ENCODE measurements around the gene KRT1. TPM values are rescaled to one million over a fixed set of nuclear protein-coding genes. Genes with fewer than 3 reads are reported as not detected.

Gene KRT1
- polyA plus RNA-seq: 0.51 TPM
- long read RNA-seq, donor 1: 0 reads
- long read RNA-seq, donor 2: 0 reads
- long read RNA-seq, donor 3: 0 reads
- long read RNA-seq, donor 4: 0 reads
- long read RNA-seq, donor 5: 0 reads
- long read RNA-seq, donor 6: 0 reads
- long read RNA-seq, donor 7: 0 reads
- long read RNA-seq, donor 8: 0 reads
- long read RNA-seq, donor 9: 0 reads
- long read RNA-seq, donor 10: 0 reads
- long read RNA-seq, donor 11: 0 reads

- Histone ChIP-seq H3K27ac (ENCODE audit: low read length) (no peak within 1 kb of the TSS), H3K4me1 (ENCODE audit: control insufficient read depth, insufficient read depth, low read length) (no peaks in the 10 kb centered on the region), H3K36me3 (ENCODE audit: control insufficient read depth, insufficient read depth, low read length) (no peaks in the 10 kb centered on the region), H3K4me3 (ENCODE audit: low read length) (no peak within 1 kb of the TSS), H3K27me3 (ENCODE audit: control insufficient read depth, insufficient read depth, low read length) (peaks cover 19% of the 10 kb centered on the region), H3K9me3 (ENCODE audit: control insufficient read depth, low read depth, low read length) (no peaks in the 10 kb centered on the region)
- WGBS (ENCODE audit: insufficient coverage, low lambda C conversion rate): no CpG with 5 or more reads among the region's 3 CpGs
- no peak for DNase-seq
Observed at GRCh38 chr12:52680363-52680762, at the start of gene KRT1. TSS of gene KRT1 (minus strand) at chr12:52680407. CDS start at chr12:52680348, 59 bp downstream.

- H3K36me3 ChIP-seq (ENCODE audit: control insufficient read depth, insufficient read depth, low read length): no peaks in the 10 kb centered on the region
- WGBS (ENCODE audit: insufficient coverage, low lambda C conversion rate): 92% methylated on average over 3 of the region's 10 CpGs
- H3K4me1 ChIP-seq (ENCODE audit: control insufficient read depth, insufficient read depth, low read length): no peaks in the 10 kb centered on the region
- no peak for DNase-seq
- H3K27ac ChIP-seq (ENCODE audit: low read length): no peak overlapping the region
- peaks cover 11% of the 10 kb centered on the region for H3K27me3 ChIP-seq (ENCODE audit: control insufficient read depth, insufficient read depth, low read length)
- no peaks in the 10 kb centered on the region for H3K9me3 ChIP-seq (ENCODE audit: control insufficient read depth, low read depth, low read length)
- no peak overlapping the region for H3K4me3 ChIP-seq (ENCODE audit: low read length)
Observed at GRCh38 chr12:52729147-52729546, 48.9 kb upstream of the KRT1 start.

DNA sequence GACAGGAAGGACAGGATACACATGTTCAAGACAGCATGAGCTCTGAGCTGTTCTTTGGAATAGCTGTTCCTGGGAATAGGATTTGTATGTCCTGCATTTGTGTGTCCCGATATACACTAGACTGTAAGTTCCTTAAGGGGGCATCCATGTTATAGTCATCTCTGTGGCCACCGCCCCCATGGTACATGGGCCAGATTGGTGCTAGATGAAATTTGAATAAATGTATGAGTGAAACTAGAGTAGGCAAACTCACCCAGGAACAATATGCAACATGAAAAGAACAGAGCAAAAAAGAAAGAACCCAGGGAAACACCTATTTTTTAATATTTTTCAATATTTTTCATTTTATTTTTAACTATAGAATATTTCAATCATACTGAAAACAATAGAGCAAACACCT, 48.2 kb upstream of the KRT1 start:
- no peak overlapping the region for H3K4me3 ChIP-seq (ENCODE audit: low read length)
- DNase-seq: no peak
- H3K27me3 ChIP-seq (ENCODE audit: control insufficient read depth, insufficient read depth, low read length): peaks cover 11% of the 10 kb centered on the region
- no peak overlapping the region for H3K27ac ChIP-seq (ENCODE audit: low read length)
- no peaks in the 10 kb centered on the region for H3K36me3 ChIP-seq (ENCODE audit: control insufficient read depth, insufficient read depth, low read length)
- H3K9me3 ChIP-seq (ENCODE audit: control insufficient read depth, low read depth, low read length): no peaks in the 10 kb centered on the region
- no CpG with 5 or more reads among the region's 2 CpGs for WGBS (ENCODE audit: insufficient coverage, low lambda C conversion rate)
- H3K4me1 ChIP-seq (ENCODE audit: control insufficient read depth, insufficient read depth, low read length): no peaks in the 10 kb centered on the region

DNA sequence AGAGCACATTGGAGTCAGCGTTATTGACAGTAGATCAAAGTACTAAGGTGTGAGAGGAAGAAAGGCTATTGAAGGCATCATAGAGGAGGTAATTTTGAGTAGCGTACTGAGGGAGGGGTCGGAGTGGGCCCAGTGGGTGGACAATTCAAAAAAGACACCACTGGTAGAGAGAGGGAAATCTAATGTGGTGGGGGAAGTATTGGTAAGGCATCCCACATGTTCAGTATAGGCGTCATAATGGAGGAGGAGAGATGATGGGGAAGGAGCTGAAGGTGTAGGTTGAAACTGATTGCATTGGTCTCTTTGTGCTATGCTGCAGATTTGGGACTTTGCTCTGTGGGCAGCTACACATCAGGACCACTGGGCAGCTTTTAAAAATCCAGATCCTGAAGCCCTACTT, 46.8 kb upstream of the KRT1 start:
- DNase-seq: no peak
- H3K36me3 ChIP-seq (ENCODE audit: control insufficient read depth, insufficient read depth, low read length): no peaks in the 10 kb centered on the region
- H3K27ac ChIP-seq (ENCODE audit: low read length): no peak overlapping the region
- H3K4me1 ChIP-seq (ENCODE audit: control insufficient read depth, insufficient read depth, low read length): no peaks in the 10 kb centered on the region
- no peak overlapping the region for H3K4me3 ChIP-seq (ENCODE audit: low read length)
- H3K9me3 ChIP-seq (ENCODE audit: control insufficient read depth, low read depth, low read length): no peaks in the 10 kb centered on the region
- 80% methylated on average over 1 of the region's 4 CpGs for WGBS (ENCODE audit: insufficient coverage, low lambda C conversion rate)
- H3K27me3 ChIP-seq (ENCODE audit: control insufficient read depth, insufficient read depth, low read length): peaks cover 14% of the 10 kb centered on the region

DNA sequence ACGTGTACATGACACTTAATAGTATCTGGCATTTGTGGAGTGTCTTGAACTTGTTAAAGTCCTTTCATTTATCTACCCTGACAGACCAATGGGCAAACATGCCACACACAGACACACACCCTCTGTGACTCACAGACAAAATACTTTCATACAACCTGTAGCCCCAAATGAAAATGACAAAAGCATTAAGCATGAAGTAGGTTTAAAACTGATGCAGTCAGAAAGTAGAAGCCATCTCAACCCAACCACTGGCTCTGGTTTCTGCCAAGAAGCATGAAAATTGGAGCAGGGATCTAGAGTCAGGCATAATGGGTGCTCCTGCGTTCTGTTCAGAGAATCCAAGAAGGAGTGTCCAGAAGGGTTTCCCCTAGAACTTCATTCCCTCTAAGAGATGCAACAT, 46.2 kb upstream of the KRT1 start:
- H3K36me3 ChIP-seq (ENCODE audit: control insufficient read depth, insufficient read depth, low read length): no peaks in the 10 kb centered on the region
- H3K27ac ChIP-seq (ENCODE audit: low read length): no peak overlapping the region
- H3K4me1 ChIP-seq (ENCODE audit: control insufficient read depth, insufficient read depth, low read length): no peaks in the 10 kb centered on the region
- H3K27me3 ChIP-seq (ENCODE audit: control insufficient read depth, insufficient read depth, low read length): peaks cover 16% of the 10 kb centered on the region
- H3K4me3 ChIP-seq (ENCODE audit: low read length): no peak overlapping the region
- no peak for DNase-seq
- no peaks in the 10 kb centered on the region for H3K9me3 ChIP-seq (ENCODE audit: control insufficient read depth, low read depth, low read length)
- WGBS (ENCODE audit: insufficient coverage, low lambda C conversion rate): no CpG with 5 or more reads among the region's 2 CpGs

DNA sequence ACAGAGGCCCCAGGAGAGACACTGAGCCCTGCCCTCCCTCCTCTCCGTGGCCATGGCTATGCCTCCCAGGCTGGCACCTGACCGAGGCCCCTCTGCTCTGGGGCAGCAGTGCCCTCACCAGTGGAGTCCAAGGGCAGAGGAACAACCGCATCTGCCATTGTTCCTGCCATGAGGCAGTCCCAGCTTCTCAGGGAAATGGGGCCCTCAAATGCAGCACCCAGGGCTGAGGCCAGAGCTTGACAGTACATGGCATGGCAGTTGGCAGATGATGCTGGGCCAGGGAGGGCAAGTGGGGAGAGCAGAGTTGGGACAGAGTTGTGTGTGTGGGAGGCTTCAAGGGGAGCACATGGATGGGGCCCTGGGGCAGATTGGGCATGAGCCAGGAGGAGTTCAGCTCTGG, 44.2 kb upstream of the KRT1 start:
- H3K9me3 ChIP-seq (ENCODE audit: control insufficient read depth, low read depth, low read length): no peaks in the 10 kb centered on the region
- no peak for DNase-seq
- H3K27ac ChIP-seq (ENCODE audit: low read length): no peak overlapping the region
- no peaks in the 10 kb centered on the region for H3K36me3 ChIP-seq (ENCODE audit: control insufficient read depth, insufficient read depth, low read length)
- H3K4me1 ChIP-seq (ENCODE audit: control insufficient read depth, insufficient read depth, low read length): no peaks in the 10 kb centered on the region
- no CpG with 5 or more reads among the region's 3 CpGs for WGBS (ENCODE audit: insufficient coverage, low lambda C conversion rate)
- H3K4me3 ChIP-seq (ENCODE audit: low read length): no peak overlapping the region
- peaks cover 14% of the 10 kb centered on the region for H3K27me3 ChIP-seq (ENCODE audit: control insufficient read depth, insufficient read depth, low read length)

DNA sequence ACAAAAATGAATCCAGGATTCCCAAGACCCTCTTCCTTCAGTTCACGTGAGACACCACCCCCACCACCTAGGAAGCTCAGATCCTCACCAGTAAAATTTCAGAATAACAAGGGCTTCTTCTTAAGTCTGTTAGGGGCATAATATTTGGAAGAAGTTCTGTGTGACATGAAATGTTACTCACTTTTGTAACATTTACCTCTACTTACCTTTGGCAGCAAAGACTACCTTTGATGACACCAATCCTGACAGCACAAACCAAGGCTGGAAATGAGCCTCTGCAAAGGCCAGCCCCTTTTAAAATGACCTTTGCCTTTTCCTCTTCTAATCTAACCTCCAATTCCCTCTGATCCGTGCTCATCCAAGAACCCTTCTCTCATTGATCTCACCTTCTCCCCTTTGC, 42.5 kb upstream of the KRT1 start:
- Histone ChIP-seq H3K4me1 (ENCODE audit: control insufficient read depth, insufficient read depth, low read length) (no peaks in the 10 kb centered on the region), H3K27me3 (ENCODE audit: control insufficient read depth, insufficient read depth, low read length) (peaks cover 16% of the 10 kb centered on the region), H3K27ac (ENCODE audit: low read length) (no peak overlapping the region), H3K4me3 (ENCODE audit: low read length) (no peak overlapping the region), H3K9me3 (ENCODE audit: control insufficient read depth, low read depth, low read length) (no peaks in the 10 kb centered on the region), H3K36me3 (ENCODE audit: control insufficient read depth, insufficient read depth, low read length) (no peaks in the 10 kb centered on the region)
- WGBS (ENCODE audit: insufficient coverage, low lambda C conversion rate): 20% methylated on average over 1 of the region's 2 CpGs
- no peak for DNase-seq

GRCh38 chr12:52721838-52722470, 41.7 kb upstream of the KRT1 start:
- 67% methylated on average over 1 of the region's 3 CpGs for WGBS (ENCODE audit: insufficient coverage, low lambda C conversion rate)
- Histone ChIP-seq H3K4me3 (ENCODE audit: low read length) (no peak overlapping the region), H3K27me3 (ENCODE audit: control insufficient read depth, insufficient read depth, low read length) (peaks cover 13% of the 10 kb centered on the region), H3K36me3 (ENCODE audit: control insufficient read depth, insufficient read depth, low read length) (no peaks in the 10 kb centered on the region), H3K4me1 (ENCODE audit: control insufficient read depth, insufficient read depth, low read length) (no peaks in the 10 kb centered on the region), H3K9me3 (ENCODE audit: control insufficient read depth, low read depth, low read length) (no peaks in the 10 kb centered on the region), H3K27ac (ENCODE audit: low read length) (no peak overlapping the region)
- no peak for DNase-seq

DNA sequence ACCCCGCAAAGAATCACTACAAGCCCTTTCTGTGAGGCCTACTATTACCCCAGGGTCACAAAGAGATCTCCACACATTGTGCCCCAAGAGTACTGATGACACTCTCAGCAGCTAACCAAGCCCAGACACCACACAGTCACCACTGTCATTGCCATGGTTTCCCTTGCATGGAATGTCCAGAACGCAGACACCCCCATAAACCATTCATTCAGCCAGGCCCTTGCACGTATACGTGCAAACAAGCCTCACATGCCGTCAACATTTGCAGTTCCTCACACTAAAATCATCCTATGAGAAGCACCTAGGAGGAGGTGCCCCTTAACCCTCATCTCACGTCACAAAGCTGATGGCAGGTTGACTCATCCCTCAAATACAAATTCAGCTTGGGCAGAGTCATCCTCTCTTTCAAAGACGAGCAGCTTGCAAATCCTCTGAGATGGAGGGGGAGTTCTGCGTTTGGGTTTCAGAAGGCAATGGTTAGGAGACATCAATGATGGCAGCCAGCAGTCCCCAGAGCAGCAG, 40.2 kb upstream of the KRT1 start:
- Histone ChIP-seq H3K9me3 (ENCODE audit: control insufficient read depth, low read depth, low read length) (no peaks in the 10 kb centered on the region), H3K4me1 (ENCODE audit: control insufficient read depth, insufficient read depth, low read length) (no peaks in the 10 kb centered on the region), H3K36me3 (ENCODE audit: control insufficient read depth, insufficient read depth, low read length) (no peaks in the 10 kb centered on the region), H3K27me3 (ENCODE audit: control insufficient read depth, insufficient read depth, low read length) (peaks cover 25% of the 10 kb centered on the region), H3K4me3 (ENCODE audit: low read length) (no peak overlapping the region), H3K27ac (ENCODE audit: low read length) (no peak overlapping the region)
- DNase-seq: no peak
- WGBS (ENCODE audit: insufficient coverage, low lambda C conversion rate): no CpG with 5 or more reads among the region's 8 CpGs

DNA sequence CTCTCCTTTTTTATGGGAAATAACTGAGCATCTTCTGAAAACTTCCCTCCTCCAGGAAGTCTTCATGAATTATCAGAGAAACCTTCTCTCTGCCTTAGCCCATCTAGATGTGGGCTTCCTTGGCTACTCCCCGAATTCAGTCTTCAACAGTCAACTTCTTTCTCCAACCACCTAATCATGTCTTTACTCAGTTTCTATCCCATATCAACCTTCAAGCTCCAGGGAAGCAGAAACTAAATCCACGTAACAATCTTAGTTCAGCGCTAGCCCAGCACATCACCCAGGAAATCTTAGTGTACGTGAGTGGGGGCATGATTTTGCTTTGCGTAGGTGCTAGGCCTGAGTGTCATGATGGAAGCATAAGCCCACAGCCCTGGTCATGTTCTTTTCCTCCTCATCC, 35.9 kb upstream of the KRT1 start:
- no peak overlapping the region for H3K27ac ChIP-seq (ENCODE audit: low read length)
- H3K4me1 ChIP-seq (ENCODE audit: control insufficient read depth, insufficient read depth, low read length): peaks cover 4% of the 10 kb centered on the region
- no peak overlapping the region for H3K4me3 ChIP-seq (ENCODE audit: low read length)
- DNase-seq: no peak
- no peaks in the 10 kb centered on the region for H3K36me3 ChIP-seq (ENCODE audit: control insufficient read depth, insufficient read depth, low read length)
- H3K27me3 ChIP-seq (ENCODE audit: control insufficient read depth, insufficient read depth, low read length): peaks cover 47% of the 10 kb centered on the region
- 100% methylated on average over 1 of the region's 5 CpGs for WGBS (ENCODE audit: insufficient coverage, low lambda C conversion rate)
- peaks cover 3% of the 10 kb centered on the region for H3K9me3 ChIP-seq (ENCODE audit: control insufficient read depth, low read depth, low read length)

DNA sequence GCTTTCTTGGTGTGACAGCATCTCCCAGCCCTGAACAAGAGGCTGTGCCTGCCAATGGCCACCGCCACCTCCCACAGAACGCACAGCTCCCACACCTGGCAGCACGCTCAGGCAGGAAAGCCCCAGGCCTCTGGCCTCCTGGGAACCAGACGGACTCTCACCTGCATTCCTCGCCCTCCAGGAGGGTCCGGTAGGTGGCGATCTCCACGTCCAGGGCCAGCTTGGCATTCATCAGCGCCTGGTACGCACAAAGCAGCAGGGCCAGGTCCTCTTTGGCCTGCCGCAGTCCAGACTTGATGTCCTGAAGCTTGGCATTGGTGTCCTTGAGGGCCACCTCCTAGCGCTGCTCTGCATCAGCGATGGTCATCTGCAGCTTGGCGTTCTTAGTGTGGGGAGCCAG, 35.2 kb upstream of the KRT1 start:
- Histone ChIP-seq H3K27ac (ENCODE audit: low read length) (no peak overlapping the region), H3K4me3 (ENCODE audit: low read length) (no peak overlapping the region), H3K9me3 (ENCODE audit: control insufficient read depth, low read depth, low read length) (peaks cover 3% of the 10 kb centered on the region), H3K4me1 (ENCODE audit: control insufficient read depth, insufficient read depth, low read length) (peaks cover 4% of the 10 kb centered on the region), H3K27me3 (ENCODE audit: control insufficient read depth, insufficient read depth, low read length) (peaks cover 47% of the 10 kb centered on the region), H3K36me3 (ENCODE audit: control insufficient read depth, insufficient read depth, low read length) (no peaks in the 10 kb centered on the region)
- no CpG with 5 or more reads among the region's 14 CpGs for WGBS (ENCODE audit: insufficient coverage, low lambda C conversion rate)
- DNase-seq: no peak
